Activated CD8-positive, alpha-beta memory T cell treated with anti-CD3 and anti-CD28 coated beads for 36 hours (primary cell): ENCODE data around the gene SETD4. TPM values are rescaled to one million over a fixed set of nuclear protein-coding genes. Genes with fewer than 3 reads are reported as not detected.

ENCODE experiments used
- CTCF ChIA-PET: fragments of 350-600 bp; sonication (Branson Sonifier 250); formaldehyde crosslinking; loops from one replicate; lab custom pipeline; 2021; ENCODE audit warnings: antibody characterized with exemption; lab: Charles Lee
- POLR2A ChIA-PET: fragments of 350-600 bp; sonication (Branson Sonifier 250); formaldehyde crosslinking; loops from one replicate; lab custom pipeline; 2021; ENCODE audit warnings: antibody characterized with exemption; lab: Charles Lee
- total RNA-seq, 2 experiments: library from RNA; stranded (reverse); gene quantifications; one replicate each; pipeline ENCODE4 v1.2.3, GENCODE V29; 2021

The SETD4 gene
- total RNA-seq, 2 experiments from 2014 or later: 16.0 to 18.2 TPM

GRCh38 chr21:35989138-35989735 lies 71.1 kb downstream of the SETD4 start:
- POLR2A ChIA-PET: no interaction called here
- CTCF ChIA-PET: no interaction called here

GRCh38 chr21:35988416-35989137 lies 71.7 kb downstream of the SETD4 start:
- POLR2A ChIA-PET: no interaction called here
- CTCF ChIA-PET: no interaction called here

- CTCF ChIA-PET: no interaction called here
- POLR2A ChIA-PET: no interaction called here
Observed at GRCh38 chr21:35987475-35987874, 72.9 kb downstream of the SETD4 start.

GRCh38 chr21:35984654-35985361 lies 75.5 kb downstream of the SETD4 start:
- CTCF ChIA-PET: no interaction called here
- POLR2A ChIA-PET: no interaction called here

Other genes with a start within 250 kb of the SETD4 start
- gene CBR1, start 9.5 kb upstream of the SETD4 start, total RNA-seq: 10 to 100 TPM; 41.9 to 42.6 TPM
- gene CBR3, start 74.6 kb upstream of the SETD4 start, total RNA-seq: 1 to 10 TPM; 7.1 to 7.5 TPM
- 10 to 100 TPM; 13.6 to 16.4 TPM for gene DOP1B, start 96.3 kb upstream of the SETD4 start, total RNA-seq